Activated B cell treated with CpG ODN at 0.5 μM for 24 hours (primary cell): ENCODE measurements around the gene TPRN. TPM values are rescaled to one million over a fixed set of nuclear protein-coding genes. Genes with fewer than 3 reads are reported as not detected.

Experiments used
- ATAC-seq: fragments of 200-7000 bp; cut with Tn5 transposase; one replicate; pipeline ENCODE4 v1.10.0; 2021; ENCODE audit warnings: low read depth, mild to moderate bottlenecking, moderate library complexity
- CTCF ChIA-PET: fragments of 350-600 bp; sonication (Branson Sonifier 250); formaldehyde crosslinking; loops from one replicate; lab custom pipeline; 2021; ENCODE audit warnings: antibody characterized with exemption; lab: Charles Lee
- POLR2A ChIA-PET: fragments of 350-600 bp; sonication (Branson Sonifier 250); formaldehyde crosslinking; loops from one replicate; lab custom pipeline; 2021; ENCODE audit warnings: antibody characterized with exemption; lab: Charles Lee
- DNase-seq: peaks from one replicate; pipeline ENCODE4 v3.0.0; 2022
- H3K27ac Mint-ChIP-seq: one replicate; pipeline ENCODE4 v1.8.0; 2020; ENCODE audit warnings: mixed read lengths
- H3K27me3 Mint-ChIP-seq: one replicate; pipeline ENCODE4 v1.8.0; 2021; ENCODE audit warnings: mixed read lengths
- H3K36me3 Mint-ChIP-seq: one replicate; pipeline ENCODE4 v1.8.0; 2021; ENCODE audit warnings: low read depth, mixed read lengths
- H3K4me1 Mint-ChIP-seq: one replicate; pipeline ENCODE4 v1.8.0; 2021; ENCODE audit warnings: mixed read lengths
- H3K4me3 Mint-ChIP-seq: one replicate; pipeline ENCODE4 v1.8.0; 2020; ENCODE audit warnings: mild to moderate bottlenecking, mixed read lengths
- H3K9me3 Mint-ChIP-seq: one replicate; pipeline ENCODE4 v1.8.0; 2020; ENCODE audit warnings: mixed read lengths
- intact Hi-C: fragments of 100-400 bp; cut with micrococcal nuclease; formaldehyde crosslinking; loops from one replicate; pipeline ENCODE4 v1.15.1; 2024
- total RNA-seq: library from RNA; stranded (reverse); gene quantifications from 2 replicates; pipeline ENCODE4 v1.2.3, GENCODE V29; 2022
- TF ChIP-seq, protein P1 (sequence below): fragments of 200-600 bp; IDR thresholded peaks from one replicate; pipeline ENCODE4 v1.8.0; 2022; ENCODE audit warnings: antibody characterized with exemption, mild to moderate bottlenecking

Gene TPRN
- total RNA-seq, 1 donor from 2014 or later: 11.4 TPM

- peaks cover 4% of the 10 kb centered on the region for H3K36me3 Mint-ChIP-seq
- H3K27ac Mint-ChIP-seq: no peak overlapping the region
- H3K27me3 Mint-ChIP-seq: no peaks in the 10 kb centered on the region
- no peak overlapping the region for H3K4me3 Mint-ChIP-seq
- TF ChIP-seq, protein P1, sequence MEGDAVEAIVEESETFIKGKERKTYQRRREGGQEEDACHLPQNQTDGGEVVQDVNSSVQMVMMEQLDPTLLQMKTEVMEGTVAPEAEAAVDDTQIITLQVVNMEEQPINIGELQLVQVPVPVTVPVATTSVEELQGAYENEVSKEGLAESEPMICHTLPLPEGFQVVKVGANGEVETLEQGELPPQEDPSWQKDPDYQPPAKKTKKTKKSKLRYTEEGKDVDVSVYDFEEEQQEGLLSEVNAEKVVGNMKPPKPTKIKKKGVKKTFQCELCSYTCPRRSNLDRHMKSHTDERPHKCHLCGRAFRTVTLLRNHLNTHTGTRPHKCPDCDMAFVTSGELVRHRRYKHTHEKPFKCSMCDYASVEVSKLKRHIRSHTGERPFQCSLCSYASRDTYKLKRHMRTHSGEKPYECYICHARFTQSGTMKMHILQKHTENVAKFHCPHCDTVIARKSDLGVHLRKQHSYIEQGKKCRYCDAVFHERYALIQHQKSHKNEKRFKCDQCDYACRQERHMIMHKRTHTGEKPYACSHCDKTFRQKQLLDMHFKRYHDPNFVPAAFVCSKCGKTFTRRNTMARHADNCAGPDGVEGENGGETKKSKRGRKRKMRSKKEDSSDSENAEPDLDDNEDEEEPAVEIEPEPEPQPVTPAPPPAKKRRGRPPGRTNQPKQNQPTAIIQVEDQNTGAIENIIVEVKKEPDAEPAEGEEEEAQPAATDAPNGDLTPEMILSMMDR: no peak
- H3K4me1 Mint-ChIP-seq: peaks cover 11% of the 10 kb centered on the region
- H3K9me3 Mint-ChIP-seq: no peaks in the 10 kb centered on the region
- ChIA-PET CTCF (no interaction called here), POLR2A (interaction anchor here (0.7 to 1.6 kb wide), 3 partner anchors 15 to 102 kb away, joined by 3 to 4 read pairs (median 3); partner anchors contain the start of gene TPRN)
- intact Hi-C loops: loop anchor here (10.0 kb wide), 2 partner anchors 275 to 335 kb away; partner anchors contain the start of genes C8G, FBXW5 and TRAF2
- DNase-seq (no peak), ATAC-seq (no peak)
These were observed 19.3 kb upstream of the TPRN start for GRCh38 chr9:137219757-137220316.

- ChIA-PET POLR2A (interaction anchor here (0.6 to 1.6 kb wide), 6 partner anchors 18 to 444 kb away, joined by 3 to 13 read pairs (median 4); partner anchors contain the start of gene TPRN), CTCF (no interaction called here)
- TF ChIP-seq, protein P1: no peak
- no peak for DNase-seq
- Mint-ChIP-seq H3K4me1 (peaks cover 7% of the 10 kb centered on the region), H3K4me3 (no peak overlapping the region), H3K27me3 (no peaks in the 10 kb centered on the region), H3K27ac (no peak overlapping the region), H3K36me3 (peaks cover 4% of the 10 kb centered on the region), H3K9me3 (no peaks in the 10 kb centered on the region)
- intact Hi-C loops: no loop called here
- no peak for ATAC-seq
These were observed 18.3 kb upstream of the TPRN start for GRCh38 chr9:137218754-137219271.

DNA sequence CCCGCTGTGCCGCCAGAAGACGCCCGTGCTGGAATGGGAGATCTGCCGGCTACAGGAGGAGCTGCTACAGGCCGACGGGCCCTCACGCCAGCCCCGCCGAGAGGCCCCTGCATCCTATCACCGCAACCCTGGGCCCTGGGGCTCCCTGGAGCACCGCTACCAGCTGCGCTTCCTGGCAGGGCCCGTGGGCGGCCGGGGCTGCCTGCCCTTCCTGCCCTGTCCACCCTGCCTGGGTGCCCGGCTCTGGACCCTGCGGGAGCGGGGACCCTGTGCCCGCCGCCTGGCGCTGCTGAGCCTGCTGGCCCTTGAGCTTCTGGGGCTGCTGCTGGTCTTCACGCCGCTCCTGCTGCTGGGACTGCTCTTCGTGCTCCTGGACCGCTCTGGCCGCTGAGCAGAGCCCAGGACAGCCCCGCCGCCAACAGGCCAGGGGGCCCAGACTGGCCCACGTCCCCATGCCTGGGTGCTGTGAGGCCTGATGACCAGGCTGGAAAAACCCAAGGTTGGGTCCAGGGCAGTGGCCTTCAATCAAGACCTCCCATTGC lies 17.7 kb upstream of the TPRN start:
- ATAC-seq (no peak), DNase-seq (no peak)
- intact Hi-C loops: no loop called here
- Mint-ChIP-seq H3K4me3 (no peak overlapping the region), H3K4me1 (peaks cover 7% of the 10 kb centered on the region), H3K36me3 (peaks cover 4% of the 10 kb centered on the region), H3K27me3 (no peaks in the 10 kb centered on the region), H3K9me3 (no peaks in the 10 kb centered on the region), H3K27ac (no peak overlapping the region)
- TF ChIP-seq, protein P1: no peak
- ChIA-PET CTCF (no interaction called here), POLR2A (no interaction called here)

GRCh38 chr9:137217276-137218211 lies 17.0 kb upstream of the TPRN start:
- Mint-ChIP-seq H3K36me3 (peaks cover 6% of the 10 kb centered on the region), H3K9me3 (no peaks in the 10 kb centered on the region), H3K27ac (no peak overlapping the region), H3K4me3 (no peak overlapping the region), H3K27me3 (no peaks in the 10 kb centered on the region), H3K4me1 (peaks cover 2% of the 10 kb centered on the region)
- ChIA-PET POLR2A (interaction anchor here (1.0 to 2.1 kb wide), 2 partner anchors 11 to 17 kb away, joined by 3 to 7 read pairs; partner anchors contain the start of gene TPRN), CTCF (no interaction called here)
- ATAC-seq (no peak), DNase-seq (no peak)
- TF ChIP-seq, protein P1: no peak
- intact Hi-C loops: no loop called here
